Measurements from ENCODE around the gene RNFT2. TPM values are rescaled to one million over a fixed set of nuclear protein-coding genes. Genes with fewer than 3 reads are reported as not detected.

Gene RNFT2
- total RNA-seq, 1 donor from 2014 or later, result 6.4 TPM

DNA sequence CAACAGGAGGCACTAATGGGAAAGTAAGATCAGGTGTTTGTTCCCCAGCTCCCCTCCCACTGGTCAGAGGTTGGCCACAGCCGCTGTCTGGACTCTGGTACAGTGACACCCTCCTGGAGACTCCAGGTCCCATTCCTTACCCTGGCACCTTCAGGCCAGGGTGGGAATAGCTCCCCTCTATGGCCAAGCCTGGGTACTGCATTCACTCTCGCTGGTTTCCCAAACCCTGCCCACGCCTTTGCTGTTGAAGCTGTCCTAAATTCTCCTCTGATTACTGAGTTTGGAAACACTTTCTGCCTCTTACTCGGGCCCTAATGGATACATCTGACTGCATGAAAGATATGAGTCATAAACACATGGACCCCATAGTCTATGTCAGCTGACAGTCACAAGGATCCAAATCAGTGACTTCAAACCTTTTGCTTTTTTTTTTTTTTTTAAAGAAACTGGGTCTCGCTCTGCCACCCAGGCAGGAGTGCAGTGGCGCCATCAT, 125.2 kb downstream of the RNFT2 start:
- Histone ChIP-seq H3K27me3 (no peaks in the 10 kb centered on the region), H3K9me3 (no peaks in the 10 kb centered on the region), H3K27ac (no peak overlapping the region), H3K4me1 (peaks cover 4% of the 10 kb centered on the region), H3K4me3 (no peak overlapping the region), H3K36me3 (no peaks in the 10 kb centered on the region)
- no peak for DNase-seq (ENCODE audit: extremely low spot score in 2 of 2)
- intact Hi-C loops (cut with DNase I), result no loop called here
- TF ChIP-seq CTCF (IDR thresholded peaks at IDR 0.05) (no peak), POLR2A (IDR thresholded peaks at IDR 0.05) (no peak), POLR2AphosphoS5 (IDR thresholded peaks at IDR 0.05; ENCODE audit: insufficient read depth in 1 of 2, low read depth in 1 of 2) (no peak)

- no peak overlapping the region for H3K4me3 ChIP-seq
- peaks cover 4% of the 10 kb centered on the region for H3K4me1 ChIP-seq
- no peak for DNase-seq (ENCODE audit: extremely low spot score in 2 of 2)
- H3K9me3 ChIP-seq, result no peaks in the 10 kb centered on the region
- H3K36me3 ChIP-seq, result no peaks in the 10 kb centered on the region
- TF ChIP-seq POLR2A (IDR thresholded peaks at IDR 0.05), result no peak
- TF ChIP-seq CTCF (IDR thresholded peaks at IDR 0.05), result no peak
- no peak for TF ChIP-seq POLR2AphosphoS5 (IDR thresholded peaks at IDR 0.05; ENCODE audit: insufficient read depth in 1 of 2, low read depth in 1 of 2)
- intact Hi-C loops (cut with DNase I), result no loop called here
- H3K27me3 ChIP-seq, result no peaks in the 10 kb centered on the region
- H3K27ac ChIP-seq, result no peak overlapping the region
Measured at GRCh38 chr12:116864371-116865160, 126.5 kb downstream of the RNFT2 start.

DNA sequence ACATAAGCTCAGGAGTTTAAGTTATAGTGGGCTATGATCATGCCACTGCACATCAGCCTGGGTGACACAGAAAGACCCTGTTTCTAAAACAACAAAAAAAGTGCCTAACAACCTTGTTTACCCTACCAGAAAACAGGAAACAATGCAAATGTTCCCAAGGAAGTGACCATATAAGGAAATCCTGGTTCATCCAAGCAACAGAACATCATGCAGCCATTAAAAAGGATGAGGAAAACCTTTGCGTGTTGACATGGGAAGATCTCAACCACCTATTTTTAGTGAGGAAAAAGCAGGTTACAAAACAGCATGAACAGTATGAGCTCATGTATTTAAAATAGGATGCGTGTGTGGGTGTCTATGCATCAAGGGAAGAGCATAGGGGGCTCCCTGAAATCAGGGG, 129.4 kb downstream of the RNFT2 start:
- Histone ChIP-seq H3K4me3 (no peak overlapping the region), H3K27me3 (no peaks in the 10 kb centered on the region), H3K36me3 (no peaks in the 10 kb centered on the region), H3K9me3 (no peaks in the 10 kb centered on the region), H3K4me1 (peaks cover 4% of the 10 kb centered on the region), H3K27ac (no peak overlapping the region)
- intact Hi-C loops (cut with DNase I), result no loop called here
- no peak for DNase-seq (ENCODE audit: extremely low spot score in 2 of 2)
- no peak for TF ChIP-seq POLR2AphosphoS5 (IDR thresholded peaks at IDR 0.05; ENCODE audit: insufficient read depth in 1 of 2, low read depth in 1 of 2)
- TF ChIP-seq CTCF (IDR thresholded peaks at IDR 0.05), result no peak
- TF ChIP-seq POLR2A (IDR thresholded peaks at IDR 0.05), result no peak

- no peaks in the 10 kb centered on the region for H3K36me3 ChIP-seq
- no peaks in the 10 kb centered on the region for H3K9me3 ChIP-seq
- H3K4me1 ChIP-seq, result no peaks in the 10 kb centered on the region
- TF ChIP-seq CTCF (IDR thresholded peaks at IDR 0.05), result no peak
- no peak for TF ChIP-seq POLR2A (IDR thresholded peaks at IDR 0.05)
- no peak for TF ChIP-seq POLR2AphosphoS5 (IDR thresholded peaks at IDR 0.05; ENCODE audit: insufficient read depth in 1 of 2, low read depth in 1 of 2)
- intact Hi-C loops (cut with DNase I), result no loop called here
- H3K27ac ChIP-seq, result no peak overlapping the region
- no peak for DNase-seq (ENCODE audit: extremely low spot score in 2 of 2)
- H3K27me3 ChIP-seq, result no peaks in the 10 kb centered on the region
- H3K4me3 ChIP-seq, result no peak overlapping the region
Measured at GRCh38 chr12:116870306-116870705, 132.2 kb downstream of the RNFT2 start.

DNA sequence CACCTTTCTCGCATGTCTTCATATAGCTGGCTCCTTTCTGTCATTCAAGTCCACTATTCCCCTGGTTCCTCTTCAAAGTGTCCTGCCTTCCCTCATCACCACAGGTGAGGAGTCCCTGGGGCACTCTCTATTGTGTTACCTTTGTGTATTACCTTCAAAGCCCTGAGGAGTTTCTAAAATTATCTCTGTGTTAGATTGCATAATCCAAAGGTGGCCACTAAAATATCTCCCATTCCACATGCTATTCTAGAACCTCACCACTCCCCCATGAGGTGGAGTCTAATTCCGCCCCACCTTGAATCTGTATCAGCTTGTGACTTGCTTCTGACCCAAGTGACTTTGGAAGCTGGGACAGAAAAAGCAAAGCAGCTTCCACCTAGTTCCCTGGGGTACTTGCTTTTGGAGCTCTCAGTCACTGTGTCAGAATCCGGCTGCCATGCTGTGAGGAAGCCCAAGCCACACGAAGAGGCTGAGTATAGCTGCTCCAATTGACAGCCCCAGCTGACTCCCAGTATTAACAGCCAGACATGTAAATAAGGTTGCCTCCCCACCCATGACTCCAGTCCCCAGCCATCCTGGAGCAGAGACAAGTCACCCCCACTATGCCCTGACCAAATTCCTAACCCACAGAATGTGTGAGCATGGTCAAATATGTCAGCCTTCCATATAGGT, 136.3 kb downstream of the RNFT2 start:
- intact Hi-C loops (cut with DNase I), result no loop called here
- H3K27me3 ChIP-seq, result peaks cover 5% of the 10 kb centered on the region
- TF ChIP-seq CTCF (IDR thresholded peaks at IDR 0.05), result no peak
- no peak for TF ChIP-seq POLR2A (IDR thresholded peaks at IDR 0.05)
- no peak for TF ChIP-seq POLR2AphosphoS5 (IDR thresholded peaks at IDR 0.05; ENCODE audit: insufficient read depth in 1 of 2, low read depth in 1 of 2)

More for the DNA sequence above, 136.3 kb downstream of the RNFT2 start:
- H3K27ac ChIP-seq, result no peak overlapping the region
- no peak for DNase-seq (ENCODE audit: extremely low spot score in 2 of 2)
- no peaks in the 10 kb centered on the region for H3K9me3 ChIP-seq
- peaks cover 13% of the 10 kb centered on the region for H3K4me1 ChIP-seq
- H3K36me3 ChIP-seq, result no peaks in the 10 kb centered on the region
- H3K4me3 ChIP-seq, result no peak overlapping the region
